Right lobe of liver (tissue), 6 donors: ENCODE measurements around the gene SRP54. TPM values are rescaled to one million over a fixed set of nuclear protein-coding genes. Genes with fewer than 3 reads are reported as not detected.

Source experiments
- ATAC-seq, 4 donors: fragments of 200-7000 bp; cut with Tn5 transposase; one replicate each; pipeline ENCODE4 v1.9.1; 2020; ENCODE audit warnings: mild to moderate bottlenecking in 4 of 4, moderate library complexity in 4 of 4
- DNase-seq, 3 donors: peaks; one replicate each; pipeline ENCODE4 v3.0.0-alpha.2; 2020
- H3K27ac ChIP-seq, 3 donors: fragments of 200-600 bp; one replicate each; pipeline ENCODE4 v1.8.0; 2022
- H3K27me3 ChIP-seq, 2 donors: fragments of 200-600 bp; one replicate each; pipeline ENCODE4 v1.8.0; 2022
- H3K36me3 ChIP-seq, 4 donors: fragments of 200-600 bp; sonication (generic) in 1 of 4; one replicate each; pipeline versions ENCODE4 v1.5.1 to v1.8.0; 2017 to 2022; ENCODE audit warnings: control low read depth in 1 of 4
- H3K4me1 ChIP-seq, 4 donors: fragments of 200-600 bp; sonication (generic) in 1 of 4; one replicate each; pipeline versions ENCODE4 v1.5.1 to v1.8.0; 2017 to 2022; ENCODE audit warnings: control low read depth in 1 of 4
- H3K4me3 ChIP-seq, 3 donors: fragments of 200-600 bp; one replicate each; pipeline ENCODE4 v1.8.0; 2022
- H3K9me3 ChIP-seq, 4 donors: fragments of 200-600 bp; sonication (generic) in 1 of 4; one replicate each; pipeline versions ENCODE4 v1.5.1 to v1.8.0; 2017 to 2022; ENCODE audit warnings: control low read depth in 1 of 4
- CTCF ChIP-seq, 4 donors: fragments of 200-600 bp in 3 of 4; fragments of 450-650 bp in 1 of 4; IDR thresholded peaks; one replicate each; pipeline versions ENCODE4 v1.5.1 to v1.8.0; 2016 to 2022; ENCODE audit warnings: antibody characterized with exemption in 4 of 4, mild to moderate bottlenecking in 2 of 4
- POLR2A ChIP-seq: fragments of 450-650 bp; IDR thresholded peaks from one replicate; pipeline ENCODE4 v1.6.1; 2017; ENCODE audit warnings: antibody characterized with exemption, mild to moderate bottlenecking
- WGBS: methylation state at CpG from one replicate; pipeline ENCODE4 v1.1.6; 2018; ENCODE audit warnings: low coverage, low lambda C conversion rate; ENCODE audit not compliant: insufficient coverage; ENCODE audit errors: missing lambda C conversion rate; 5-methylcytosine and 5-hydroxymethylcytosine counted together
- intact Hi-C, 2 donors: fragments of 100-400 bp; cut with DNase I; formaldehyde crosslinking; loops; one replicate each; pipeline versions ENCODE4 v1.11.2 to v1.14.1; 2022
- total RNA-seq, 6 experiments: library from RNA; depleted of rRNA in 2 of 6; stranded (reverse); fragments of >200 nt in 2 of 6; fragmentation: NEBNext Ultra II Directional in 3 of 6; extraction: Animal tissue kit (Norgen Biotek cat#: 25700) in 3 of 6; gene quantifications; one replicate each; pipeline versions ENCODE4 v1.1.0 to v1.2.4, GENCODE V29; 2016 to 2023
- donor health status: DM: no; HTN: yes; CAD: no.
- donor health status: DM: no; HTN: no; CAD: no.
- donor health status: DM: no; HTN: no; CAD: no.
- donor health status: DM: no; HTN: yes; CAD: no.
- donor health status: DM: no; HTN: yes; CAD: no.

Gene SRP54
- total RNA-seq, 6 experiments from 2014 or later = 35.1 to 46.7 (median 41.0) TPM

GRCh38 chr14:34985740-34986139 is 2.9 kb downstream of the SRP54 start:
- Histone ChIP-seq H3K4me1 (peaks cover 0 to 37% (median 4%) of the 10 kb centered on the region in 4 donors), H3K36me3 (no peaks in the 10 kb centered on the region), H3K9me3 (no peaks in the 10 kb centered on the region), H3K4me3 (no peak overlapping the region), H3K27ac (no peak overlapping the region), H3K27me3 (no peaks in the 10 kb centered on the region)
- ATAC-seq (no peak), DNase-seq (no peak)
- 83% methylated on average over 3 of the region's 3 CpGs for WGBS
- intact Hi-C loops = no loop called here
- TF ChIP-seq CTCF (IDR thresholded peaks at IDR 0.05) (no peak), POLR2A (no peak)

- Histone ChIP-seq H3K9me3 (no peaks in the 10 kb centered on the region), H3K4me3 (no peak overlapping the region), H3K27ac (no peak overlapping the region), H3K4me1 (peaks cover 0 to 37% (median 4%) of the 10 kb centered on the region in 4 donors), H3K27me3 (no peaks in the 10 kb centered on the region), H3K36me3 (no peaks in the 10 kb centered on the region)
- intact Hi-C loops = no loop called here
- TF ChIP-seq POLR2A (no peak), CTCF (IDR thresholded peaks at IDR 0.05) (no peak)
- DNase-seq (no peak), ATAC-seq (no peak)
- 68% methylated on average over 3 of the region's 3 CpGs for WGBS
Observed at GRCh38 chr14:34987180-34987579, 4.4 kb downstream of the SRP54 start.

- Histone ChIP-seq H3K9me3 (no peaks in the 10 kb centered on the region), H3K27ac (peak overlapping the region in 2 of 3 donors; percentile 16 to 39), H3K4me1 (peaks cover 0 to 40% (median 0%) of the 10 kb centered on the region in 4 donors), H3K4me3 (no peak overlapping the region), H3K36me3 (no peaks in the 10 kb centered on the region), H3K27me3 (no peaks in the 10 kb centered on the region)
- ATAC-seq (peak in 1 of 4 donors; percentile 5), DNase-seq (no peak)
- TF ChIP-seq CTCF (IDR thresholded peaks at IDR 0.05) = no peak
- TF ChIP-seq POLR2A = no peak
- intact Hi-C loops = no loop called here
Observed at GRCh38 chr14:34989762-34990161, 7.0 kb downstream of the SRP54 start.

DNA sequence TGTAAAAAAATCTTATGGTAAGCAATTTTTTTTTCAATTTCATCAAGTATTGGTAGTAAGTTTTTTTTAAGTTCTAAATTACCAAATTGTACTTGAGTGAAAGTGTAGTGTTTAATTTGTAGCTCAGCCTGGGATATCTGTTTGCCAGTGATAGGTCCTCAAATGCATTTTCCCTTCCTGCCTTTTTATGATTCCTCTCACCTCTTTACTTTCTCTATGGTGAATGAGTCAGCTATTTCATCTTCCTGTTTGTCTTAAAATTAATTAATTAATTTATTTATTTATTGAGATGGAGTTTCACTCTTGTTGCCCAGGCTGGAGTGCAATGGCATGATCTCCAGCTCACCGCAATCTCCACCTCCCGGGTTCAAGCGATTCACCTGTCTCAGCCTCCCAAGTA is 10.6 kb downstream of the SRP54 start:
- Histone ChIP-seq H3K4me1 (peaks cover 0 to 38% (median 3%) of the 10 kb centered on the region in 4 donors), H3K4me3 (no peak overlapping the region), H3K27me3 (no peaks in the 10 kb centered on the region), H3K27ac (peak overlapping the region in 1 of 3 donors; percentile 5), H3K9me3 (no peaks in the 10 kb centered on the region), H3K36me3 (no peaks in the 10 kb centered on the region)
- TF ChIP-seq CTCF (IDR thresholded peaks at IDR 0.05) = no peak
- TF ChIP-seq POLR2A = no peak
- no peak for DNase-seq
- WGBS = 96% methylated on average over 3 of the region's 3 CpGs
- intact Hi-C loops = no loop called here
- no peak for ATAC-seq

DNA sequence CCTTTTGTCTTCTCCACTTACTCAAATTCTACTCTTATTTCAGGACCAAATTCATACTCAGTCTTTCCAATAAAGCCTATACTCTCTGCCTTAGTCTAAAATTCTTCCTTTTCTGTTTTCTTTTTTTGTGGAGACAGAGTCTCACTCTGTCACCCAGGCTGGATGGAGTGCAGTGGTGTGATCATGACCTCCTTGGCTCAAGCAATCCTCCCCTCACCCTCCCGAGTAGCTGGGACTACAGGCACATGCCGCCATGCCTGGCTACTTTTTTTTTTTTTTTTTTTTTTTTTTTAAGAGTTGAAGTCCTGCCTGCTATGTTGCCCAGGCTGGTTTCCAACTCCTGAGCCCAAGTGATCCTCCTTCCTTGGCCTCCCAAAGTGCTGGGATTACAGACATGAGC is 11.9 kb downstream of the SRP54 start:
- Histone ChIP-seq H3K4me3 (no peak overlapping the region), H3K4me1 (peaks cover 0 to 42% (median 8%) of the 10 kb centered on the region in 4 donors), H3K36me3 (no peaks in the 10 kb centered on the region), H3K27me3 (no peaks in the 10 kb centered on the region), H3K27ac (no peak overlapping the region), H3K9me3 (no peaks in the 10 kb centered on the region)
- WGBS = 37% methylated on average over 2 of the region's 2 CpGs
- intact Hi-C loops = no loop called here
- ATAC-seq (peak; percentile 63 to 71 (median 64)), DNase-seq (no peak)
- no peak for TF ChIP-seq CTCF (IDR thresholded peaks at IDR 0.05)
- no peak for TF ChIP-seq POLR2A
